Femur (tissue), 1 donor: ENCODE results near the gene DUOXA2.
"Not testable (repeated sequence)": the region's sequence is repeated elsewhere in the genome, so short reads cannot be mapped to it uniquely, and the experiment has no call there.

Source experiments
- DNase-seq: peaks from one replicate; pipeline ENCODE4 v3.0.0-alpha.2; 2017

The DUOXA2 gene

GRCh38 chr15:45114076-45114750, at the start of gene DUOXA2, which contains the start of gene DUOX2:
DUOXA2 (plus strand) TSS chr15:45114326; CDS start chr15:45114606, 280 bp downstream.
DUOX2 (minus strand) TSS chr15:45114172; CDS start chr15:45113411, 761 bp downstream.
- DNase-seq: no peak

GRCh38 chr15:45064386-45064785, 49.7 kb upstream of the DUOXA2 start:
- DNase-seq: no peak

GRCh38 chr15:45069942-45070360, 44.2 kb upstream of the DUOXA2 start:
- DNase-seq: not testable (repeated sequence)

- DNase-seq: not testable (repeated sequence)
These were observed 40.5 kb upstream of the DUOXA2 start for GRCh38 chr15:45073602-45074001.

GRCh38 chr15:45075440-45076320, 38.4 kb upstream of the DUOXA2 start:
- DNase-seq: not testable (repeated sequence)

GRCh38 chr15:45077391-45077790, 36.7 kb upstream of the DUOXA2 start:
- not testable (repeated sequence) for DNase-seq

- not testable (repeated sequence) for DNase-seq
These were observed 34.9 kb upstream of the DUOXA2 start for GRCh38 chr15:45079201-45079600.

- DNase-seq: not testable (repeated sequence)
These were observed 34.4 kb upstream of the DUOXA2 start for GRCh38 chr15:45079628-45080246.

GRCh38 chr15:45080593-45080992, 33.5 kb upstream of the DUOXA2 start:
- not testable (repeated sequence) for DNase-seq

GRCh38 chr15:45082412-45082811, 31.7 kb upstream of the DUOXA2 start:
- not testable (repeated sequence) for DNase-seq

- no peak for DNase-seq
These were observed 30.9 kb upstream of the DUOXA2 start for GRCh38 chr15:45083223-45083622.

- no peak for DNase-seq
These were observed 30.0 kb upstream of the DUOXA2 start for GRCh38 chr15:45084163-45084562.

GRCh38 chr15:45087513-45087912, 26.6 kb upstream of the DUOXA2 start:
- no peak for DNase-seq

- DNase-seq: no peak
These were observed 25.1 kb upstream of the DUOXA2 start for GRCh38 chr15:45088801-45089711.

- no peak for DNase-seq
These were observed 24.3 kb upstream of the DUOXA2 start for GRCh38 chr15:45089712-45090373.

GRCh38 chr15:45091161-45091560, 23.0 kb upstream of the DUOXA2 start:
- no peak for DNase-seq

GRCh38 chr15:45091576-45091975, 22.6 kb upstream of the DUOXA2 start:
- DNase-seq: no peak

GRCh38 chr15:45093013-45093412, 21.1 kb upstream of the DUOXA2 start:
- DNase-seq: no peak

GRCh38 chr15:45093622-45094357, 20.3 kb upstream of the DUOXA2 start:
- no peak for DNase-seq

- DNase-seq: no peak
These were observed 19.8 kb upstream of the DUOXA2 start for GRCh38 chr15:45094358-45094730.

- no peak for DNase-seq
These were observed 18.5 kb upstream of the DUOXA2 start for GRCh38 chr15:45095661-45096060.
